Stimulated activated CD8-positive, alpha-beta memory T cell treated with anti-CD3 and anti-CD28 coated beads, Interleukin-7, amount 100 ng/mL, for 24 hours (primary cell): ENCODE results near the gene KISS1R.
"Not testable (repeated sequence)": the region's sequence is repeated elsewhere in the genome, so short reads cannot be mapped to it uniquely, and the experiment has no call there.

ENCODE experiments used
- DNase-seq: peaks from one replicate; pipeline ENCODE4 v3.0.0-alpha.2; 2020; ENCODE audit warnings: low read depth

Gene KISS1R

GRCh38 chr19:953445-954271 is 36.5 kb downstream of the KISS1R start:
- no peak for DNase-seq

- DNase-seq = no peak
Observed at GRCh38 chr19:954272-954671, 37.1 kb downstream of the KISS1R start.

GRCh38 chr19:954672-955494 is 37.8 kb downstream of the KISS1R start:
- DNase-seq = no peak

GRCh38 chr19:955803-956765 is 39.0 kb downstream of the KISS1R start:
- no peak for DNase-seq

GRCh38 chr19:956766-957440 is 39.8 kb downstream of the KISS1R start:
- no peak for DNase-seq

- not testable (repeated sequence) for DNase-seq
Observed at GRCh38 chr19:957578-957977, 40.4 kb downstream of the KISS1R start.

- no peak for DNase-seq
Observed at GRCh38 chr19:958967-959855, 42.1 kb downstream of the KISS1R start.

GRCh38 chr19:960020-960419 is 42.9 kb downstream of the KISS1R start:
- no peak for DNase-seq

GRCh38 chr19:960601-960938 is 43.4 kb downstream of the KISS1R start:
- DNase-seq = no peak

GRCh38 chr19:961866-962620 is 44.9 kb downstream of the KISS1R start:
- no peak for DNase-seq

- DNase-seq = no peak
Observed at GRCh38 chr19:962683-963400, 45.7 kb downstream of the KISS1R start.

- no peak for DNase-seq
Observed at GRCh38 chr19:963486-963951, 46.4 kb downstream of the KISS1R start.

- no peak for DNase-seq
Observed at GRCh38 chr19:964116-964520, 47.0 kb downstream of the KISS1R start.

GRCh38 chr19:964761-965694 is 47.9 kb downstream of the KISS1R start:
- DNase-seq = no peak

GRCh38 chr19:966485-967088 is 49.5 kb downstream of the KISS1R start:
- no peak for DNase-seq
